GM18868 (cell line): ENCODE results near the gene RESP18.
"Not testable (repeated sequence)": the region's sequence is repeated elsewhere in the genome, so short reads cannot be mapped to it uniquely, and the experiment has no call there.

ENCODE experiments used
- ATAC-seq: cut with Tn5 transposase; IDR thresholded peaks from one replicate; pipeline ENCODE4 v1.9.1; 2021; ENCODE audit warnings: mild to moderate bottlenecking, moderate library complexity; ENCODE audit not compliant: unreplicated experiment

RESP18 gene

DNA sequence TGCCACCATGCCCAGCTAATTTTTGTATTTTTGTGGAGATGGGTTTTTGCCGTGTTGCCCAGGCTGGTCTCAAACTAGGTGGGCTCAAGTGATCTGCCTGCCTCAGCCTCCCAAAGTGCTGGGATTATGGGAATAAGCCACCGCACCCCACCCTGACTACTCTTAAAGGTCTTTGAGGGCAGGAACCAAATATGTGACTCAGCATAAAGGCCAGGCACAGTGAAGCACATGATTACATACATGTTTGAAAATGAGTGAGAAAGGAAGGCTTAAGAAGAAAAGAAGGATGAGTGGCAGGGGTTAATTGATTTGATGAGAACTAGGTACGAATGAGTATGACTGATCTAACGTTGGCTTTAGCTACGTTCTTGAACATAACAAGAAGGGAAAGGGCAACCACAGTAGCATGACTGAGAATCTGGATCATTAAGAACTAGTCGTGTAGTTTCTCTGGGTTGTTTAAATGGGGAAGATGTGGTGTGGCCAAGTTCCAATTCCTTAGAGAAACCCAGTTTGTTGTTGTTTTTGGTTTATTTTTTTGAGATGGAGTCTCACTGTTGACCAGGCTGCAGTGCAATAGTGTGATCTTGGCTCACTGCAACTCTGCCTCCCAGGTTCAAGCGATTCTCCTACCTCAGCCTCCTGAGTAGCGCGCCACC, 6.8 kb downstream of the RESP18 start:
- ATAC-seq: no peak

DNA sequence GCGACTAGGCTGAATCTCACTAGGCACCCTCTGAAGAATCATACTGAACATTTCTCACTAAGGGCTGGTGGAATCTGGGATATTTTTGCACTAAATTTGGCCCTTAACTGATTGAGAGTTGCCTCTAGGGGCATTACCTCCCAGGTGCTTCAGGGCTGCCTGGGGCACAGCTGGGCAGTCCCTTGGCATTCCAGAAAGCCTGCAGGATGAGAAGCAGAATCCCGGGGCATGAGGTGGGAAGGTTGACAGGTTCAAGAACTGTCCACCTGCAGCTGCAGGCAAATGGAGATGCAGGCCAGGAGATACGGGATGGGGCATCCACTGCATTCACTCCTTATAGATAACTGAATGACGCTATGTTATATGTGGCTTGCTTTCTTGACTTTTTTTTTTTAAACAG, 7.4 kb downstream of the RESP18 start:
- ATAC-seq: no peak

DNA sequence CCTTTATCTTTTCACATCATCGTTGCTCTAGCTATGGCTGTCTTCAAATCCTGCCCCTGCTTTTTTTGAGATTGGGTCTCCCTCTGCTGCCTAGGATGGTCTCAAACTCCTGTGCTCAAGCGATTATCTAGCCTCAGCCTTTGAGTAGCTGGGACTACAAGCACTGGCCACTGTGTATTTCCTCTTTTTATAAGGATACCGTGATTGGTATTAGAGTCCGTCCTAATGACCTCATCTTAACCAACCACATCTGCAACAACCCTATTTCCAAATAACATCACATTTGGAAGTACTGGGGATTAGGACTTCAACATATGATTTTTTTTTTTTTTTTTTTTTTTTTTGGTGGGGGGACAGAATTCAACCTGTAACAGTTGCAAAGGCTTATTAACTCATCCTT, 9.1 kb downstream of the RESP18 start:
- no peak for ATAC-seq

DNA sequence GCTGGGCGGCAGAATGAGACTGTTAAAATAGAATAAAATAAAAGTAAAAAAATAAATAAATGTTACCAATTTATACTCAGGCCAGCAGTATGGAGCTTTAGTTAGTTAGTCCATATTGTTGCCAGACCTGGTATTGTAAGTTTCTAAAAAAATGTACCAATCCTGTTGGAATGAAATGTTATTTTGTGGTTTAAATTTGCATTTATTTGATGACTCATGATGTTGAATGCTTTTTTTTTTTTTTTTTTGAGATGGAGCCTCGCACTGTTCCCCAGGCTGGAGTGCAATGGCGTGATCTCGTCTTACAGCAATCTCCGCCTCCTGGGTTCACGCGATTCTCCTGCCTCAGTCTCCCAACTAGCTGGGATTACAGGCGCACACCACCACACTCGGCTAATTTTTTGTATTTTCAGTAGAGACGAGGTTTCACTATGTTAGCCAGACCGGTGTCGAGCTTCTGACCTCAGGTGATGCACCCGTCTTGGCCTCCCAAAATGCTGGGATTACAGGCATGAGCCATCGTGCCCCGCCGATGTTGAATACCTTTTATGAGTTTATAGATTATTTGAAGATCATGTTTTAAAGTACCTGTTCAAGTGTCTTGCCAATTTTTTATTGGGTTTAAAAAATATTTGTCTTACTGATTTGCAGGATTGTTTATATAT, 17.6 kb downstream of the RESP18 start:
- ATAC-seq: no peak

DNA sequence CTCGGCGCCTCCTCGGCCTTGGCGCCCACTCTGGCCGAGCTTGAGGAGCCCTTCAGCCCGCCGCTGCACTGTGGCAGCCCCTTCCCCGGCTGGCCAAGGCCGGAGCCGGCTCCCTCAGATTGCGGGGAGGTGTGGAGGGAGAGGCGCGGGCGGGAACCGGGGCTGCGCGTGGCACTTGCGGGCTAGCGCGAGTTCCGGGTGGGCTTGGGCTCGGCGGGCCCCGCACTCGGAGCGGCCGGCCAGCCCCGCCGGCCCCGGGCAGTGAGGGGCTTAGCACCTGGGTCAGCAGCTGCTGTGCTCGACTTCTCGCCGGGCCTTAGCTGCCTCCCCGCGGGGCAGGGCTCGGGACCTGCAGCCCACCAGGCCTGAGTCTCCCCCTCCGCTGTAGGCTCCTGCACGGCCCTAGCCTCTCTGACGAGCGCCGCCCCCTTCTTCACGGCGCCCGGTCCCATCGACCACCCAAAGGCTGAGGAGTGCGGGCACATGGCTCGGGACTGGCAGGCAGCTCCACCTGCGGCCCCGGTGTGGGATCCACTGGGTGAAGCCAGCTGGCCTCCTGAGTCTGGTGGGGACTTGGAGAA, 19.8 kb downstream of the RESP18 start:
- not testable (repeated sequence) for ATAC-seq

DNA sequence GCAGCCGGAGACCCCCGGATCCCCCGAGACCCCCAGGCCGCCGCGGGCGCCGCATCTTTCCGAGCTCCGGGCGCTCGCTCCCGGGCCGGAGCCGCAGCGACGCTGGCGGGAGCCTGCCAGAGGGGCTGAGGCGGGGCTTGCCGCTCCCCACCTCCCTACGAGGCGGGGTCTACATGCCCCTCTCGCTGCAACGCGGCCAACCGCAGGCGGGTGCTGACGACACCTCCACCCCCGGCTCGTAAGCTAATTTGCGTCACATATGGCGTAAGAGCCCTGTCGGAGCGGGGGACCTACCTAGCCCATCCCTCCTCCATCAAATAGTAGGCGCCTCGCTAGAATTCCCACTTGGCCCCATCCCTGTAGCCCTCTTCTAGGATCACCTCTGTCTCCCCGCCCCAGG, 23.3 kb downstream of the RESP18 start, which contains the start of gene PTPRN:
TSS of gene PTPRN (minus strand) at position 124 of the 400 bp plus-strand sequence. CDS start at position 55, 69 bp downstream.
- no peak for ATAC-seq

DNA sequence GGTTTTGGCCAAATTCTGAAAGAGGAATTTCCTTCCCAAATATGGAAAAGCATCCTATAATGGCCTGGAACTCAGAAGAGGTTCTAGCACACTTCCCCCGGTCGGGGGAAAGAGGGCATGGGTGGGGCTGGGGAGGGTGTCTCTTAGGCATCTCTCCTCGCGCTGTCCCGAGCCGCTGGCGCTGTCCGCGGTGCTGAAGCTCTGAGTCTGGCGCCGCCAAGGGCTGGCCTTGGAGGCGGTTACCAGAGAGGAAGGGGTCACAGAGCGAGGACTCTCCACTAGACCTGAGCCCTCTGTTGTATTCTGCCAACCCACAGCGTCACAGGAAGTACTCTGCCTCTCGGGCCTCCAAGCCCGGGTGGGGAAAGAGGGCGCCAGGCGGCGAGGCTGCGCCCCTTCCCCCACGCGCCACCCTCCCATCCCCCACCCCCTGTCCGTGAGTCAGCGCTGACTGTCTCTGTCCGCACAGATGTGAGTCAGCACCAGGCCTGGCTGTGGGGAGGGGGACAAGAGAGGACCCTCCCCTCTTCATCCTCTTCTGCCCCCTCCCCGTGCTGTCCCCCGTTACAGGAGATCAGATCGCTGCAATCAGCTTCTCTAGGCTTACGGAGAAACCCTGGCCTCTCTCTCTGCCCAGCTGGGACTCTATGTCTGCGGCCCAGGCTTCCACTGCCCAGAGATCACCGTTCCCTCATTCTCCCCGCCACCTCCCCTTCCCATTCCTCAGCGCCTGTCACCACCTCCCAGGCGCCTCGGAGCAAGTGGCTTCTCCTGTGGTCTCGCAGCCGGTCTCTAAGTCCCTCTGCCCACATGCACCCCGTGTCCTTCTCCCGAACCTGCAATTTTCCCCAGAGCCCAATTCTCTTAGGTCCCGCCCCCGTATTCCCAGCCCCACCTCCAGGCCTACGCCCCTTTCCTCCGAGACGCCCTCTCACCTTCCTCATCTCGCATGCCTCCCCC, 24.1 kb downstream of the RESP18 start:
- ATAC-seq: no peak

DNA sequence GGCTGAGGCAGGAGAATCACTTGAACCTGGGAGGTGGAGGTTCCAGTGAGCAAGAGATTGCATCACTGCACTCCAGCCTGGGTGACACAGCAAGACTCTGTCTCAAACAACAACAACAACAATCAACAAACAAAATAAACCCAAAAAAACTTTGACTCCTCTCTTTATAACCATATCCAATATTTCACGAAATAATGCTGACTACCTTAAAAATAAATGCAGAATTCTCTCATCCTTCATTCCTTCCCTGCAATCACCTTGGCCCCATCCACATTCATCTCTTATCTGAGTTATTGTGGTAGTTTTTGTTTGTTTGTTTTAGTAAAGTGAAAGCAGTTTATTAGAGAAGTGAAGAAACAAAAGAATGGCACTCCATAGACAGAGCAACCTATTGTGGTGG, 26.5 kb downstream of the RESP18 start:
- ATAC-seq: no peak

DNA sequence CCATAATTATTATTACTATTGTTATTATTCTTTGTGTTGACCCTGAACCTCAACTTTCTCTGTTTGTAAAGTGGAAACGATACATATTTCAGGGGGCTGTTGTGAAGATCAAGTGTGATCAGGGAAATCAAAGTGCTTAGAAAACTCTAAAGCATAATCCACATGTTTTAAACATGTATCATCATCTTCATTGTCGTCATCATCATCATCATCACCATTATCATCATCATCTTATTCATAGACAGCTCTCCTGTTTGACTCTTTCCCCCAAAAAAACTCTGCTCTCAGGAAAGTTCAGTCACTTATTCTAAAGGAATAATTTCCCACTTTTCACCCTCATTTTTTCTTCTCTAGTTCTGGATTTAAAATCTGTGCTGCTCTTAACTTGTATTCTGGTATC, 28.3 kb downstream of the RESP18 start:
- ATAC-seq: no peak

DNA sequence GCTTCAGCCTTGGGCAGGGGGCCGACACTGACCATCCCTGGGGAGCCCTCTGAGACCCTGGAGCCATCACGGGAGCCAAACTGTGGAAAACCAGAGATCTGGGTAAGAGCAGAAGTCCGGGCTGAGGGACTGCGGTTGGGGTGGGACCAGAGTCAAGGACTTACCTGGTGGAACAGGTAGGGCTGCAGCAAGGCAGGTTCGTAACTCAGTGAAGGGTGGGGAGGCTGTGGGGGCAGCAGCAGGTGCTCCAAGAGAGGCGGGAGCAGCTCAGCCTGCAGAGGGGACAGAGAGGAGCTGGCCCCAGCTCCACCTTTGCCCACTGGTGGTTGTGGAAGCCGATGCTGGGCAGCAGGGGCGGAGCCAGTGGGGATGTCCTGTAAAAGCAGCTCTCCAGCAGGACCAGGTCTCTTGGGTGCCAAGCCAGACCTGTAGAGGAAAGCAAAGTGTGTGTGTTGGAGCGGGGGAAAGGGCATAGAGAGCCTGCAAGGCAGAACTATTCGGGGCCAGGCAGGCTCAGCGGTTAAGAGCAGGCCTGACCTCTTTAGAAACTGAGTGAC, 30.1 kb downstream of the RESP18 start:
- ATAC-seq: no peak

DNA sequence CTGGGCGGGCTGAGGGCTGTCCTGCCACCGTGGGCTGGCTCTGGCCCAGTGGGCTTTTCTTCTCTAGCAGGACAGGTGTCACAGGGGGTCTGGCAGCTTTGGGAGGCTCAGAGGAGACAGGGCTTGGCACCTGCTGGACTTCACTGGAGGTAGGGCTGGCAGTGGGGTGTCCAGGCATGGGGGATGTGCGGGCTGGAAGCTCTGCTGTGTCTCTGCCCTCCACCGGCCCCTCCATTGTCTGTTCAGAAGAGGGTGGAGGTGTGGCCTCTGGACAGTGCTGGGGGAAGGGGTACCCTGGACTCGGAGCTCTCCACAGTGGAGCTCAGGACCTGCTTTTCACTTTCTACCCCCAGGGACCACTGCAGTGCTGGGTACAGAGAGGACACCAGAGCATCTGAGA, 32.5 kb downstream of the RESP18 start:
- ATAC-seq: no peak

DNA sequence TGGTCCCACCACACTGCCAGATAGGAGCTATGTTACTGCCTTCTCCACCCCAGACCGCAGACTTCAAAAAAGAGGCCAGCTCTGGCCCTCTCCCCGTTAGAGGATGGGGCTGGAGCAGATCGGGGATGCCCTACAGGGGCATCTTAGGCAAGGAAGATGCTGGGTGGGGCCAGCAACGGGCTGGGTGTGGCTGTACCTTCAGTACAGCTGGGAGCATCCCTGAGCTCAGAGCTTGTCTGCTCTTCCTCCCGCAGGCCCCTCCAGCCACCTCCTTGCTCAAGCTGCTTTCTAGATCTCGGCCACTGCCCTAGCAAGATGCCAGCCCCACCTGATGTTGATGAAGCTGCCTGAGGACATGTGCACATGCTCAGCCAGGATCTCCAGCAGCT, 33.2 kb downstream of the RESP18 start:
- no peak for ATAC-seq

DNA sequence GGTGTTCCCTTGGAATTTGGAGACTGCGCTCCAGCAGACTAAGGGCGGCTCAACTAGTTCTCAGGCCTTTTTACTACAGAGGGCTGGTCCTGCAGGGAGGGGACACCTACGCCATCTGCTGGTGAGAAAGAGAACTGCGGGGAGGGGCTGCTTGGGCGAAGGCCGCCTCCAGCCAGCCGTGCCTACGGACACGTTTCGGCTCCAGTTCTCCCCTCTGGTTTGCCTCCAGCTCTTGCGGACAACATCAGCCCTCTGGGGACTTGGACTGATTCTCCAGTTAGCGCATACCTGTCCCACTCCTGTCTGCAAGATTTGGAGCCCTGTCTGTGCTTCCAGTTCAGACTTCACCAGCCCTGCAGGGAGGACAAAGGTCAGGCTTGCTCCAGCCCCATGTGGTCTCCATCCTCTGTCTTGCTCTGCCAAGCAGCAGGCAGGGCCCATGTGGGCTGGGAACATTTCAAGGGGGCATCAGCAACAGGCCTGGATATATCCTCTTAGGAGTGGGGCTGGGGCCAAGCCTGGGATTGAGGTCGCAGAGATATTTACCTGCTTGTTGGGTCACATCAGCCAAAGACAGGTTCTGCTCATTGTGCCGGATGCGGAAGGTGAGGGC, 33.7 kb downstream of the RESP18 start:
- ATAC-seq: peak; percentile 50

DNA sequence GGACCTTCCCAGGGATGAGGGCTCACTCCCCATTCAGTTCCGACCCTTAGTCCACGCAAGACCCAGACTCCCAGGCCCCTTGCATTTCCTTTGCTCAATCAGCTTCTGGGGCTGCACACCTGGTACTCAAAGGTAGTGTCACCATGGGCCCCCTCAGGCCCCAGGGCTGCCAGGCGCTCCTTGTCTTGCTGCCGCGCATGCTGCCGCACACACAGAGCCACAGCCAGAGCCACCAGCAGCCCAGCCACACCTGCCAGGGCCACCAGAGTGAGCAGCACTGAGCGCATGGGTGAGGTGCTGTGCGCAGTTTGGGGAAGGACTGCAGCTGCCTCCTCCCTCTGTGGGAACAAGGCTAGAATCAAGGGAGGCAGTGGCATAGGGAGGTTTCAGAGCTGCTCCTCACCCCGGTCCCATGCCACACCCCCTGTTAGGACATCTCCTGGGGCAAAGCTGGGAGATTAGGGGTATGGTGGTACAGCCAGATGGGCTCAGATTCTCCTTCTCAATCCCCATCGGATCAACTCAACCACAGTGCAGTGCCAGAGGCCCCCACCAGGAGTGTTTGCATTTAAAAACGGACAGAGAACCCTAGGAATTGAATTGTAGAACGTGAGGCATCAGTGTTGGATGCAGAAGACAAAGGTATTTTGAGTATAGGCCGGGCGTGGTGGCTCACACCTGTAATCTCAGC, 34.6 kb downstream of the RESP18 start:
- no peak for ATAC-seq

DNA sequence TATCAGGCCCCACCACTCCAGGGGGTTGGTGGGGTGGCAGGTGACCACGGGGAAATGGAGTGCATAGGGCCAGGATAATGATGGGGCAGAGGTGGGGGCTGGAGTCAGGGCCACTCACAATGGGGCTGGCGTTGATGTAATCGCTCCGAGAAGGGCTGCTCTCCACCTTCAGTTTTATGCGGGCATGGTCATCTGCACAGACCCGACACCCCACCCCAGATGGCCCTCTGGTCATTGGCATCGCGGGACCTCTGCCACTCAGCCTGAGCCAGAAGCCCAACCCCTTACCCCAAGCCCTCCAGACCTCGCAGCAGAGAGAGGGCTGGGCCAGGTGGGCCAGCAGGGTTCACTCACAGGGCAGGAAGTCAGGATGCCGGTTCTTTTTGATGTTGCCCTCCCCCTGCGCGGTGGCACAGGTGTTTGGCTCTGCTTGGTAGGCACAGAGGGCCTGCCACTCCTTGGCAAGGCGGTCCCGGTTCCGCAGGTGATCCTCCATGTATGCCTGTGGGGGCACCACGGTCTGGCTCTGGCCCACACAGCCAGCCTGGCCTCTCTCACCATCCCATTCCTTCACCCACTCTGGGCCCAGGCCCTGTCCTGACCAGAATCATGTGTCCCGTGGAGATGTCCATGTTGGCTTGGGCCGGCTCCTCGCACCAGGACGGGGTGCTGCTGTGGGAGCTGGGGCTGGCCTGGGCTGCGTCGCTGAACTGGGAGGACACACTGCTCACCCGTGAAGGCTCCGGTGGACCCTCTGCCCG, 35.7 kb downstream of the RESP18 start:
- ATAC-seq: no peak

DNA sequence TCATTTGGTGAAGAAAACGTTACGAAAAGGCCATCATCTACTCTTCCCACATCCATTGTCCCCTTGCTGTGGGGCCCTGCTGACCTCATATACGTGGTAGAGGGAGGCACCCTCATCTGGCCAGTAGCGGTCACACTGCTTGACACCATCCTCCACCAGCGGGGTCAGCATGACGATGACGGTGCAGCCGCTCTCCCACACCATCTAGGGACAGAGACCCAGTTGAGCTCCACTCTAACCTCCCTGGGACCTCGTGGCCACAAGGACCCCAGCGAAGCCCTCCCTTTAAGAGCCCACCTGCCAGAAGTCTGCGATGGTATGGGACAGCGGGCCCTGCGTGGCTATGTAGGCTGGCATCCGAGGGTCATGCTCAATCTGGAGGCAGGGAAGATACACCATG, 36.4 kb downstream of the RESP18 start:
- ATAC-seq: no peak

DNA sequence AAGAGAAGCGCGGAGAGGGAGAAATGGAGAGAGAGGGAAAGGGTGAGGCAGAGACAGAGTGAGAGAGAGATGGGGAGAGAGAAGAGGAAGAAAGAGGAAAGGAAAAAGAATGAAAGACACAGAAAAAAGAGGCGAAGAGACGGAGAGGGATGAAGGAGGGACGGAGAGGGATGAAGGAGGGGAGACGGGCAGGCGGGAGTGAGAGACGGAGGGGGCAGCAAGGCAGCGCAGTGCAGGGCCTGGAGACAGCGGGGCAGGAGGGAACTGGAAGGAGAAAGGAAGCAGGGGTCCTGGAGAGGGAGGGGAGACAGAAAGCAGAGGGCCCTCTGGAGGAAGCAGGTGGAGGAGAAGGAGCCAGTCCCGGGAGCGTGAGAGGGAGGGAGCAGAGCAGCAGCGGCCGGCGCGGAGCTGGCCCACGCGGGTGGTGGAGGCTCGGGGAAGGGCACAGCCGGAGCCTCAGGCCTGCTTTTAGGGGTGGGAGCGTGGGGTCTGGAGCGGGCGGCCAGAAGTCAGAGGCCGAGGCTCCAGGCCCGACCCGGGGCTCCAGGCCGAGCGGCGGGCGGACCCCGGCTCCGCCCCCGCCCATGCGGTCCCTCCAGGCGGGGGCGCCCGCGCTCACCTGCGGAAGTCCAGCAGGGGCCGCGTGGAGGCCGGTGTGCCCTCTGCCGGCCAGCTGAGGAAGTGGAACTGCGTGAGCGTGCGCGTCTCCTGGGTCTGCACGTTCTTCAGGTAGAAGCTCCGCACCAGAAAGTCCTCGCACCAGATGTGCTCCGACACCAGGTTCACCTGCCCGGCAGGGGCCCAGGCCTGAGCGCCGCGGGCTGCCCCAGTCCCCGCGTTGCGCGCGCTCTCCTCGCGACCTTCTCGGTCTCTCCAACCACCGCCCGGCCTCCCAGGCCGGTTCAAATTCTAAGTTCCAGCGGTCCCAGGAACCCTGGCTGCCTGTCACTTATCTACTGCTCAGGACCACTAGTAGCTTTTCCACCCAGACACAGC, 37.9 kb downstream of the RESP18 start:
- ATAC-seq: peak; percentile 89

DNA sequence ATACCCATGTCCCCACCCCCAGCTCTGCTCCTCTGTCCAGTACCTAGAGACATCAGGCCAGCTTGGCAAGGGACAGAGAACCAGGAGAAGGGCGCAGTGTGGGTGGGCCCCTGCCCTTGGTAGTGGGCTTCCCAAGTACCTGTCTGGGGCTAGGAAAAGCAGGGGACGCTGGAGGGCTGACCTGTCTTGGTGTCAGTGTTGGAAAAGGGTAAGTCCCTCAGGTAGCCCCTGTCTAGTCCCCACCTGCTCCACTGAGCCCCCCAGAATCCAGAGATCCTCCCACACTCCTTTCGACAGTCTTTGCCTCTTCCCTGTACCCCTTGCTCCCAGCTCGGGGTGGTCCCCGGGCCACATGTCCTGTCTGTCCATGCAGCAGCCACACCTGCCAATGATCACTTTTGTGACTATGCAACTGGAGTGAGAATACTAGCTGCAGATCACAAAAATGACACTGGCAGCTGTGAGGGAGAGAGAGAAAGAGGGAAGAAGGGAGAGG, 38.8 kb downstream of the RESP18 start:
- no peak for ATAC-seq
